COLO668 (cell line): ENCODE measurements around the gene BCL11B.

ENCODE experiments used
- DNase-seq: peaks from one replicate; lab custom pipeline; 2025; ENCODE audit not compliant: unreplicated experiment; lab: John Stamatoyannopoulos, UW

The BCL11B gene

GRCh38 chr14:99287269-99287942, 15.4 kb upstream of the BCL11B start:
- no peak for DNase-seq

DNA sequence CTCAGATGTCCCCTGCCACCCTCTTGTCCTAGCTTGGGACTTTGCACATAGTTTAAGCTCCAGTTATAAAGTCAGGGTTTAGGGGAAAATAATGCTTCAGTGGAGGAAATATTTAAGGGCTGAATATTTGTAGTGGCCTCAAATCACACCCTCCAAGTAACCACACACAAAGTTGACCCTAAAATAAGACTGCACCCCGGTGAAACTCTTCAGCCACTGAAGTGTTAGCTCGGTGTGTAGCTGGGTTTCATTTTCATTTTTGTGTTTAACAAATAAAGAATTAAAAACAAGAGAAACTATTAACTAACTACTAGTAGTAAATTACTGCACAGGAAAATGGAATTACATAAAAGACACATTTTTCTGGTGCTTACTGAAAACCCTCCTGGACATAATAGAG, 14.8 kb upstream of the BCL11B start:
- DNase-seq: no peak

DNA sequence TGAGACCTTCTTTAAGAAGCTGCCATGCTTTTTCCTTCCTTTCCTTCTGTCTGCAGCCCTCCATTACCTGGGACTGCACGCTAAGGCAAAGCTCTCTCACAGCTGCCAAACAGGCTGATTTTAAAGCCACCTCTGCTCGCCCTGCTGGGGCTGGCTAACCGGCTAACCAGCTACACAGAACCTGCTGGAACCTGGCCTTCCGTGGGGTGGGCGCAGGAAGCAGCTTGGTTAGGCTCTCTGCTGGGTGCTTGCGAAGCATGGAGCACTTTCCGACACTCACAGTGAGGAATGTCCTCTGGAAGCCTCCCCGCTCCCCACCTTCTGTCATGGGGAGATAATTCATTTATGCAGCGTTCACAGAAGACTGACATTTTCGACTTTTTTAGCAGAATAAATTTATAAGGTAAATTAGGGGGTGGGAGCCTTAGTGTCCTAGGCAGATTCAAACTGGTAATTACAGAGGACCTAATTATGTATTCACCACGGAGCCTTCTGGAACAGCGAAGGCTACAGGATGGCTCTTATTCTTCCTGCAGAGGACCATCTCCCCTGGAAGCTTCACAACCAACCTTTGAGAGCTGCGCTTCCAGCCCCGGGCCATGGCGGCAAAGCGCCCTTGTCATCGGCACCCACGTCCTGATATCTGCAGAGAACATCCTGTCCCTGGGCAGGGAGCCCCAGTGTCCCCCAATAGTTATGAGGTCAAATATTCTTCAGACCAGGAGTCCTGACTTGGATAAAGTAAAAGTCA, 12.4 kb upstream of the BCL11B start:
- no peak for DNase-seq

GRCh38 chr14:99282261-99283050, 10.5 kb upstream of the BCL11B start:
- DNase-seq: no peak

- DNase-seq: no peak
These were observed 9.4 kb upstream of the BCL11B start for GRCh38 chr14:99281396-99281795.

GRCh38 chr14:99280852-99281251, 8.9 kb upstream of the BCL11B start:
- DNase-seq: no peak

DNA sequence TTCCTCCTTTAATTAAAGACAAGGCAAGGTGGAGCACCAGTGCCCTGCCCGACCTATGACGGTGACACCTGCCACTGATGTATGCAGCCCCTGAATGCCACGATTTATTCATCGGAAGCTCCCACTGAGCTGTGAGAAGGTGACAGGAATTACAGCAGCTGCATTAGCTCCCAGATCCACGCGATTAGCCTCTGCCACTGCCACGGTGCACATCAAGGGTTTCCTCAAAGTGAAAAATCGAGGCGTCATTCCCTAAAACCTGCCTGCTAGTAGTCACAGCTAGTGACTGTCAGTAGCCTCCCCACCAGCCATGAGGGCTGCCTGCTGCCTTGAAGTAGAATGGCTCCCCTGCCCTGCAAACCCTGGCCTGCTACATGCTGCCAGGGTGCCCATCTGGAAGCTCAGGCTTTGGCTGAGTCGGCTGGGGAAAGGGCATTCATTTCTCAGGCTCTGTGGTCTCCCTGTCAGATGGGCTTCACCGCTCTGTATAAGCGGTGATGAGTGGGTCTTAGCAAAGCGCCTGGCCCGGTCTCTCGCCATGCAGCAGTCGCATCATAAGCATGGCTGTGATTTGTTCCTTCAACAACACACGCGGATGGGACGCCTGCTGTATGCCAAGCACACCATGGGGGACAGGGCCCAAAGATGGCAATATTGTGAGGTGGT, 8.2 kb upstream of the BCL11B start:
- DNase-seq: no peak

GRCh38 chr14:99278836-99279235, 6.8 kb upstream of the BCL11B start:
- no peak for DNase-seq

DNA sequence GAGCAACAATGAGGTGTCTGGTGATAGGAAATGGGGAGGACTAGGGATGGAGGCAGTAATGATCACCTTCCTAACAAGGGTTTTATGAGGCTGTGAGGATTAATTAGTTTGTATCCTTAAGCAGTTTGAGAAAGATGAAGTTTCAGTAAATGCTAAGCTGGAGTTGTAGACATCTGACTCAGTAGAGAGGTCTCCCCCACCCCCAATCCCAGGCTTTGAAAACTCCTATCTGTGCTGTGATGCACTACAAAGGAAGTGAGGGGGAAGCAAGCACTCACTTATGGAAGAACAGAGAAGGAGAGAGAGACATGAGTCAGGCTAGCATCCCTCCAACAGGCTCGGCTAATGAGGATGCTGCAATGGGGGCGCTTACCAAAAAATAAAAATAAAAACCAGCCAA, 5.5 kb upstream of the BCL11B start:
- DNase-seq: no peak

GRCh38 chr14:99276482-99276881, 4.5 kb upstream of the BCL11B start:
- no peak for DNase-seq

DNA sequence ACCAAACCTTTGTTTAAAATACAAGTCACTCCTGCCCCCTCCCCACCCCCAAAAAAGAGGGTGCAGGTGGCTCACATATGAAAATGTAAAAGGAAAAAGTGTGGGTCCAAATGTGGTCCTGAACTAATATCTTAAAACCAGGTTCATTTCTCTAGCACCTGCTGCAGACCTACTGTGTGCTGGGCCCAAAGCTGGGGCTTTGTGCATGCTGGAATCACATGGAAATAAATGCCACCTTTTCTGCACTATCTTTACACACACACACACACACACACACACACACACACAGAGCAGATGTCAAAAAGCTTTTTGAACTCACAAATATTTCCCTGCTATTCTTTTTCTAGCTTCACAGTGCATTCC, 3.2 kb upstream of the BCL11B start:
- DNase-seq: no peak

GRCh38 chr14:99274346-99275221, 2.6 kb upstream of the BCL11B start:
- DNase-seq: peak; percentile 69

DNA sequence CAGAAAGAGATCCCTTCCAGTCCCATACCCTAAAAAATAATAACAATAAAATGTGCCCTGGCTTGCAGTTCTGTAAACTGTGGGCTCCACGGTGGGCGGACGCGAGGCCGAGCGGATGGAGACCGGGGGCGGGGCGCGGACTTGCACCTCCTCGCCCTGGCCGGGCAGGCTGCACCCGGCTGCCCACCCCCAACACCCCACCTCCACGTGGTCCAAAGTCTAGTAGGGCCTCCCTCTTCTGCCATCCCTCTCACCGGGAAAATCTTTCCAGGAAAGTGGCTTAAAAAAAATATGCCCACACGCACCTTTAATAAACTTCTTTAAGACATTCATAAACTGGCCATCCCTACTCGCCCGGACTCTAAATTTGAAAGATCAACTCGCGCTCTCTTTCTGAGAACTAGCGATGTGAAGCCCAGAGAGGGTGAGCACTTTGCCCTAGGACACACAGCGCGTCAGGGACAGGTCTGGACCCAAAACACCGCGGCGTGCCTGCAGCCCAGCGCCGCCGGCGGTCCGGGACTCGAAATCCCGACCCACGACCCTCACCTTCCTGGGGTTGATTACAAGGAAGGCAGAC, 1.9 kb upstream of the BCL11B start:
- no peak for DNase-seq

- DNase-seq: no peak
These were observed 1.1 kb upstream of the BCL11B start for GRCh38 chr14:99272899-99273765.

- no peak for DNase-seq
These were observed 568 bp upstream of the BCL11B start for GRCh38 chr14:99272632-99272898.

GRCh38 chr14:99271221-99271941, 616 bp downstream of the BCL11B start:
- DNase-seq: no peak

DNA sequence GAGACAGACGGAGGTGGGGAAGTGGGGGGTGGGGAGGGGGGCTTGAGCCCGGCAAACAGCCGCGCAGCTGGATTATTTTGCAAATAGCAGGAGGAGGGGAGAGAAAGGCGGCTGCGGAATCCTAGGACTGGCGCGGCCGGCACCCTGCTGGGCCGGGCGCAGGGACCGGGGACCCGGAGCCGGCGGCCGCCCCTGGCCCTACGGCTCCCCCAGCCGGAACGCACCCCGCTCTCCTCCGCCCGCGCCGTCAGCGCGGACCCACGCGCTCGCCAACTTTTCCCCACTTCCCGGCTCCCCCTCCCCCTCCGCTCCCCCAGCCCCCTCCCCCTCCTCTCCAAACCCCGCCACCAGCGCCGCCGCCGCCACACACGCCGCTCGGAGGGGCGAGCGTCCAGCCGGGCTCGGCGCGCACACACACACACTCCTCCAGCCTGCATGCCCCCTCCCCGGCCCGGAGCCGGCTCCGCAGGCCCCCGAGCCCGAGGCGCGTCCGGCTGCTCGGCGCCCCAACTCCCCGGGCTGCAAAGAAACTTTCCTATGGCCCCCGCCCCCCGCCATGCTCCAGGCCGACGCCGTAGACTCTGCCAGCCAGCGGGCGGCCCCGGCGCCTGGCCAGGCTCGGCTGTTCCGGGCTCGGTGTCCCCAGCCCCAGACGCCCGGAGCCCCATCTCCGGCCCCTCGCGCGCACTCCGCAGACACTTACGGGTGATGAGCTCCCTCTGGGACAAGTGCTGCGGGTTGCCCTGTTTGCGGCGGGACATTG, 1.4 kb downstream of the BCL11B start:
- peak; percentile 17 for DNase-seq
